Right lung (tissue), 5 donors: ENCODE measurements around the gene PALM. TPM values are rescaled to one million over a fixed set of nuclear protein-coding genes. Genes with fewer than 3 reads are reported as not detected.

Experiments
- DNase-seq, 2 donors: peaks; one replicate each; pipeline ENCODE4 v3.0.0-alpha.2; 2013
- polyA plus RNA-seq, 5 donors: library from polyadenylated mRNA; unstranded; fragments of 120-200 nt; gene quantifications; one replicate each; pipeline versions ENCODE4 v1.2.1 to v1.2.3, GENCODE V29; 2013; ENCODE audit warnings: inconsistent platforms in 1 of 5, low replicate concordance in 1 of 5; ENCODE audit not compliant: insufficient read length in 5 of 5, insufficient read depth in 1 of 5

The PALM gene
- polyA plus RNA-seq, 5 donors = 32.5 to 62.8 (median 43.2) TPM

GRCh38 chr19:778910-779653, 70.3 kb downstream of the PALM start:
- DNase-seq = no peak

- no peak for DNase-seq
Measured at GRCh38 chr19:780935-781334, 72.2 kb downstream of the PALM start.

- no peak for DNase-seq
Measured at GRCh38 chr19:781800-782184, 73.1 kb downstream of the PALM start.

GRCh38 chr19:782185-782877, 73.6 kb downstream of the PALM start:
- DNase-seq = no peak

- no peak for DNase-seq
Measured at GRCh38 chr19:782878-783668, 74.3 kb downstream of the PALM start.

GRCh38 chr19:784541-784940, 75.8 kb downstream of the PALM start:
- no peak for DNase-seq

- no peak for DNase-seq
Measured at GRCh38 chr19:787536-787935, 78.8 kb downstream of the PALM start.

GRCh38 chr19:788686-788982, 79.9 kb downstream of the PALM start:
- DNase-seq = no peak

- no peak for DNase-seq
Measured at GRCh38 chr19:788983-789700, 80.4 kb downstream of the PALM start.

- no peak for DNase-seq
Measured at GRCh38 chr19:789701-790060, 80.9 kb downstream of the PALM start.

- no peak for DNase-seq
Measured at GRCh38 chr19:791007-791566, 82.4 kb downstream of the PALM start.

GRCh38 chr19:791567-792305, 83.0 kb downstream of the PALM start:
- no peak for DNase-seq

- DNase-seq = no peak
Measured at GRCh38 chr19:792306-792885, 83.7 kb downstream of the PALM start.

- no peak for DNase-seq
Measured at GRCh38 chr19:793806-794205, 85.1 kb downstream of the PALM start.

- no peak for DNase-seq
Measured at GRCh38 chr19:795073-795611, 86.4 kb downstream of the PALM start.

- no peak for DNase-seq
Measured at GRCh38 chr19:795691-796581, 87.2 kb downstream of the PALM start.

GRCh38 chr19:796692-797527, 88.2 kb downstream of the PALM start, which contains the start of gene PTBP1:
Gene PTBP1, plus strand, starts transcription at chr19:797452. Its CDS starts 46 bp downstream, at chr19:797498.
- DNase-seq = peak; percentile 100
